HEK293T (cell line): ENCODE data around the gene DOCK2.

Experiments
- BHLHE40 ChIP-seq: fragments of 450-650 bp; IDR thresholded peaks from 2 replicates; pipeline ENCODE4 v1.6.1; 2016; ENCODE audit warnings: mild to moderate bottlenecking, moderate library complexity, borderline replicate concordance
- ELF4 ChIP-seq: fragments of 450-650 bp; IDR thresholded peaks from 2 replicates; pipeline ENCODE4 v1.6.1; 2017; ENCODE audit warnings: antibody characterized with exemption
- FOXK2 ChIP-seq: fragments of 450-650 bp; IDR thresholded peaks from 2 replicates; pipeline ENCODE4 v1.6.1; 2016; ENCODE audit warnings: mild to moderate bottlenecking
- FOXM1 ChIP-seq: fragments of 450-650 bp; IDR thresholded peaks from 2 replicates; pipeline ENCODE4 v1.6.1; 2017; ENCODE audit warnings: mild to moderate bottlenecking, borderline replicate concordance
- HDGF ChIP-seq: fragments of 450-650 bp; IDR thresholded peaks from 2 replicates; pipeline ENCODE4 v1.6.1; 2017; ENCODE audit warnings: antibody characterized with exemption, borderline replicate concordance
- SP1 ChIP-seq: fragments of 450-650 bp; IDR thresholded peaks from 2 replicates; pipeline ENCODE4 v1.6.1; 2017
- SUZ12 ChIP-seq: fragments of 450-650 bp; IDR thresholded peaks from 2 replicates; pipeline ENCODE4 v1.6.1; 2016; ENCODE audit warnings: mild to moderate bottlenecking
- TARDBP ChIP-seq: fragments of 450-650 bp; IDR thresholded peaks from 2 replicates; pipeline ENCODE4 v1.6.1; 2016
- ZNF384 ChIP-seq: fragments of 450-650 bp; IDR thresholded peaks from 2 replicates; pipeline ENCODE4 v1.6.1; 2016

GRCh38 chr5:169811023-169811422 lies 173.9 kb downstream of the DOCK2 start:
- TF ChIP-seq FOXK2 (no peak), SP1 (no peak), ZNF384 (no peak), BHLHE40 (no peak), SUZ12 (no peak), FOXM1 (no peak), ELF4 (no peak), HDGF (no peak), TARDBP (no peak)
